ENCODE data around the gene CLK2. TPM values are rescaled to one million over a fixed set of nuclear protein-coding genes. Genes with fewer than 3 reads are reported as not detected.
A peak's percentile ranks its signal among the peaks of the same experiment; 100 is the strongest.

CLK2 gene
- total and polyA plus RNA-seq, 9 of the 15 experiments (the other 6 are each of a cell fraction or from before 2014, with no cell fraction given) = 13.5 to 81.4 (median 39.6) TPM

- no peak for TF ChIP-seq SFPQ (IDR thresholded peaks at IDR 0.05; ENCODE audit: low read depth, low read length)
- no peak for TF ChIP-seq ID3 (CRISPR knock-in tag; IDR thresholded peaks at IDR 0.05)
- peak; percentile 17; the same call in 1 of the 2 replicates for TF ChIP-seq ID3 (tag; IDR thresholded peaks at IDR 0.05)
- peak; percentile 45; the same call in 1 of the 2 replicates for TF ChIP-seq ZSCAN29 (IDR thresholded peaks at IDR 0.05)
- TF ChIP-seq SMARCA4 (IDR thresholded peaks at IDR 0.05) = peak; percentile 8; the same call in 1 of the 2 replicates
- TF ChIP-seq MEIS2 (IDR thresholded peaks at IDR 0.05; ENCODE audit: partially characterized antibody) = peak; percentile 35
- TF ChIP-seq ZNF263 (CRISPR knock-in tag; IDR thresholded peaks at IDR 0.05; ENCODE audit: borderline replicate concordance) = peak; percentile 34; the same call in 1 of the 2 replicates
- TF ChIP-seq BRD4 (IDR thresholded peaks at IDR 0.05) = peak; percentile 35; the same call in 1 of the 2 replicates
- peak; percentile 73 for TF ChIP-seq CXXC5 (CRISPR knock-in tag; IDR thresholded peaks at IDR 0.05)
- peak; percentile 69; the same call in 1 of the 2 replicates for TF ChIP-seq THAP7 (CRISPR knock-in tag; IDR thresholded peaks at IDR 0.05)
- TF ChIP-seq POU5F1 (IDR thresholded peaks at IDR 0.05; ENCODE audit: borderline replicate concordance, low read depth, low read length, partially characterized antibody) = no peak
- no peak for TF ChIP-seq ATF1 (CRISPR knock-in tag; IDR thresholded peaks at IDR 0.05)
- TF ChIP-seq ATF1 (tag; IDR thresholded peaks at IDR 0.05) = 0 out of 2 replicates have a peak, but pooled peaks have one; percentile 27
- TF ChIP-seq HMG20B (CRISPR knock-in tag; IDR thresholded peaks at IDR 0.05) = 0 out of 2 replicates have a peak, but pooled peaks have one; percentile 30
- peak; percentile 3 for TF ChIP-seq BRD9 (IDR thresholded peaks at IDR 0.05; ENCODE audit: low read depth, partially characterized antibody)
- TF ChIP-seq ZBTB40 (IDR thresholded peaks at IDR 0.05) = peak; percentile 64
- TF ChIP-seq ZBTB40 (CRISPR knock-in tag; IDR thresholded peaks at IDR 0.05) = no peak
- no peak for TF ChIP-seq BCL6 (CRISPR knock-in tag; IDR thresholded peaks at IDR 0.05)
- no peak for TF ChIP-seq FOXJ2 (tag; IDR thresholded peaks at IDR 0.05)
Measured at GRCh38 chr1:155226910-155227260, 46.4 kb downstream of the CLK2 start (continued).
